HEK293 (cell line): Measurements from ENCODE around the gene SNX8.

Experiments
- BCL6B ChIP-seq: fragments of 450-650 bp; formaldehyde crosslinking; IDR thresholded peaks from 2 replicates; pipeline ENCODE4 v1.5.1; 2017; ENCODE audit warnings: missing biosample characterization, missing genetic modification characterization
- CTCF ChIP-seq: fragments of 450-650 bp; formaldehyde crosslinking; IDR thresholded peaks from 2 replicates; pipeline ENCODE4 v1.5.1; 2016; ENCODE audit warnings: missing biosample characterization, missing genetic modification characterization
- FEZF1 ChIP-seq: fragments of 450-650 bp; formaldehyde crosslinking; IDR thresholded peaks from 2 replicates; pipeline ENCODE4 v1.5.1; 2016; ENCODE audit warnings: missing biosample characterization, missing genetic modification characterization
- KLF16 ChIP-seq: fragments of 450-650 bp; formaldehyde crosslinking; IDR thresholded peaks from 2 replicates; pipeline ENCODE4 v1.5.1; 2017; ENCODE audit warnings: missing biosample characterization, missing genetic modification characterization
- MEIS1 ChIP-seq: sonication (generic); formaldehyde crosslinking; IDR thresholded peaks from 2 replicates; pipeline ENCODE4 v1.8.1; 2022; ENCODE audit warnings: missing genetic modification reagents, mild to moderate bottlenecking, borderline replicate concordance
- PATZ1 ChIP-seq: fragments of 450-650 bp; formaldehyde crosslinking; IDR thresholded peaks from 2 replicates; pipeline ENCODE4 v1.5.1; 2016; ENCODE audit warnings: missing biosample characterization, missing genetic modification characterization
- PBX3 ChIP-seq: sonication (generic); formaldehyde crosslinking; IDR thresholded peaks from 2 replicates; pipeline ENCODE4 v1.8.1; 2022; ENCODE audit warnings: mild to moderate bottlenecking, moderate library complexity, missing genetic modification reagents
- SP3 ChIP-seq: fragments of 450-650 bp; formaldehyde crosslinking; IDR thresholded peaks from 2 replicates; pipeline ENCODE4 v1.5.1; 2016; ENCODE audit warnings: missing biosample characterization, missing genetic modification characterization
- TRIM28 ChIP-seq: IDR thresholded peaks from 2 replicates; pipeline ENCODE4 v1.6.1; 2011; ENCODE audit warnings: low read length, control low read depth, borderline replicate concordance
- YY1 ChIP-seq: fragments of 450-650 bp; formaldehyde crosslinking; IDR thresholded peaks from 2 replicates; pipeline ENCODE4 v1.5.1; 2018; ENCODE audit warnings: missing biosample characterization, missing genetic modification characterization
- ZBTB11 ChIP-seq: fragments of 450-650 bp; formaldehyde crosslinking; conservative IDR thresholded peaks from 2 replicates; pipeline ENCODE4 v1.5.1; 2016; ENCODE audit warnings: low read depth, missing biosample characterization, missing genetic modification characterization
- ZBTB48 ChIP-seq: fragments of 450-650 bp; formaldehyde crosslinking; IDR thresholded peaks from 2 replicates; pipeline ENCODE4 v1.5.1; 2016; ENCODE audit warnings: missing biosample characterization, missing genetic modification characterization
- ZFP69B ChIP-seq: fragments of 450-650 bp; formaldehyde crosslinking; IDR thresholded peaks from 2 replicates; pipeline ENCODE4 v1.5.1; 2016; ENCODE audit warnings: missing biosample characterization, missing genetic modification characterization
- ZNF138 ChIP-seq: fragments of 450-650 bp; formaldehyde crosslinking; IDR thresholded peaks from 2 replicates; pipeline ENCODE4 v1.5.1; 2016; ENCODE audit warnings: missing biosample characterization, missing genetic modification characterization, borderline replicate concordance
- ZNF140 ChIP-seq: fragments of 450-650 bp; formaldehyde crosslinking; IDR thresholded peaks from 2 replicates; pipeline ENCODE4 v1.5.1; 2016; ENCODE audit warnings: missing biosample characterization, missing genetic modification characterization
- ZNF174 ChIP-seq: fragments of 450-650 bp; formaldehyde crosslinking; IDR thresholded peaks from 2 replicates; pipeline ENCODE4 v1.5.0; 2017; ENCODE audit warnings: missing biosample characterization, mild to moderate bottlenecking, missing genetic modification characterization
- ZNF175 ChIP-seq: fragments of 450-650 bp; formaldehyde crosslinking; IDR thresholded peaks from 2 replicates; pipeline ENCODE4 v1.5.1; 2016; ENCODE audit warnings: missing biosample characterization, missing genetic modification characterization
- ZNF2 ChIP-seq: fragments of 450-650 bp; formaldehyde crosslinking; IDR thresholded peaks from 2 replicates; pipeline ENCODE4 v1.5.1; 2016; ENCODE audit warnings: missing biosample characterization, missing genetic modification characterization
- ZNF354C ChIP-seq: fragments of 450-650 bp; formaldehyde crosslinking; IDR thresholded peaks from 2 replicates; pipeline ENCODE4 v1.5.1; 2016; ENCODE audit warnings: missing biosample characterization, missing genetic modification characterization, low read depth, borderline replicate concordance
- ZNF366 ChIP-seq: fragments of 450-650 bp; formaldehyde crosslinking; conservative IDR thresholded peaks from 2 replicates; pipeline ENCODE4 v1.5.1; 2016; ENCODE audit warnings: missing biosample characterization, missing genetic modification characterization
- ZNF37A ChIP-seq: fragments of 450-650 bp; IDR thresholded peaks from 2 replicates; pipeline ENCODE4 v1.5.1; 2018; ENCODE audit warnings: missing biosample characterization, missing genetic modification characterization
- ZNF433 ChIP-seq: fragments of 450-650 bp; formaldehyde crosslinking; IDR thresholded peaks from 2 replicates; pipeline ENCODE4 v1.5.1; 2016; ENCODE audit warnings: missing biosample characterization, missing genetic modification characterization, low read depth
- ZNF501 ChIP-seq: fragments of 450-650 bp; formaldehyde crosslinking; IDR thresholded peaks from 2 replicates; pipeline ENCODE4 v1.5.1; 2016; ENCODE audit warnings: missing biosample characterization, missing genetic modification characterization
- ZNF560 ChIP-seq: fragments of 450-650 bp; formaldehyde crosslinking; IDR thresholded peaks from 2 replicates; pipeline ENCODE4 v1.5.1; 2017; ENCODE audit warnings: missing biosample characterization, missing genetic modification characterization, borderline replicate concordance
- ZNF596 ChIP-seq: fragments of 450-650 bp; IDR thresholded peaks from 2 replicates; pipeline ENCODE4 v1.5.0; 2018; ENCODE audit warnings: missing biosample characterization, mild to moderate bottlenecking, missing genetic modification characterization, moderate library complexity
- ZNF610 ChIP-seq: fragments of 450-650 bp; formaldehyde crosslinking; IDR thresholded peaks from 2 replicates; pipeline ENCODE4 v1.5.1; 2016; ENCODE audit warnings: missing biosample characterization, missing genetic modification characterization, borderline replicate concordance
- ZNF621 ChIP-seq: fragments of 450-650 bp; formaldehyde crosslinking; IDR thresholded peaks from 2 replicates; pipeline ENCODE4 v1.5.1; 2017; ENCODE audit warnings: missing biosample characterization, missing genetic modification characterization
- ZNF664 ChIP-seq: fragments of 450-650 bp; formaldehyde crosslinking; IDR thresholded peaks from 2 replicates; pipeline ENCODE4 v1.5.1; 2016; ENCODE audit warnings: missing biosample characterization, missing genetic modification characterization
- ZNF701 ChIP-seq: fragments of 450-650 bp; formaldehyde crosslinking; IDR thresholded peaks from 2 replicates; pipeline ENCODE4 v1.5.1; 2016; ENCODE audit warnings: missing biosample characterization, missing genetic modification characterization
- ZNF777 ChIP-seq: fragments of 450-650 bp; formaldehyde crosslinking; IDR thresholded peaks from 2 replicates; pipeline ENCODE4 v1.5.1; 2017; ENCODE audit warnings: missing biosample characterization, missing genetic modification characterization, borderline replicate concordance
- ZNF791 ChIP-seq: fragments of 450-650 bp; formaldehyde crosslinking; IDR thresholded peaks from 2 replicates; pipeline ENCODE4 v1.5.1; 2016; ENCODE audit warnings: missing biosample characterization, missing genetic modification characterization
- ZNF792 ChIP-seq: fragments of 450-650 bp; formaldehyde crosslinking; IDR thresholded peaks from 2 replicates; pipeline ENCODE4 v1.5.1; 2016; ENCODE audit warnings: missing biosample characterization, missing genetic modification characterization

Gene SNX8

GRCh38 chr7:2232766-2233520 is 81.3 kb downstream of the SNX8 start, which contains the start of gene MAD1L1 (continued):
- TF ChIP-seq ZNF37A (tag by site-specific recombination), result no peak
- TF ChIP-seq ZNF2 (tag by site-specific recombination), result peak; percentile 88
- TF ChIP-seq ZNF792 (tag by site-specific recombination), result no peak
- TF ChIP-seq ZNF610 (tag by site-specific recombination), result 0 out of 2 replicates have a peak, but pooled peaks have one; percentile 58
- no peak for TF ChIP-seq ZNF777
- TF ChIP-seq ZNF138 (tag by site-specific recombination), result no peak
- no peak; the same call in 1 of the 2 replicates for TF ChIP-seq MEIS1
- TF ChIP-seq ZBTB48 (tag by site-specific recombination), result peak; percentile 82
- TF ChIP-seq ZBTB11 (tag by site-specific recombination), result peak; percentile 81
- TF ChIP-seq BCL6B (tag by site-specific recombination), result no peak
- TF ChIP-seq ZNF664 (tag by site-specific recombination), result no peak
- TF ChIP-seq ZNF140 (tag by site-specific recombination), result no peak
- TF ChIP-seq PBX3, result no peak
- no peak for TF ChIP-seq FEZF1 (tag by site-specific recombination)
- no peak for TF ChIP-seq ZNF366 (tag by site-specific recombination)
- no peak for TF ChIP-seq CTCF (tag by site-specific recombination)
- no peak for TF ChIP-seq ZNF175 (tag by site-specific recombination)
- no peak for TF ChIP-seq SP3 (tag by site-specific recombination)
- no peak for TF ChIP-seq ZNF596 (tag by site-specific recombination)
- no peak for TF ChIP-seq TRIM28
- peak; percentile 64; the same call in 1 of the 2 replicates for TF ChIP-seq ZNF501 (tag by site-specific recombination)
- TF ChIP-seq PATZ1 (tag by site-specific recombination), result peak; percentile 73
- no peak for TF ChIP-seq ZNF354C (tag by site-specific recombination)
- no peak for TF ChIP-seq ZNF560 (tag by site-specific recombination)
- TF ChIP-seq YY1 (tag by site-specific recombination), result no peak
- TF ChIP-seq ZNF701 (tag by site-specific recombination), result no peak
- no peak for TF ChIP-seq ZNF174 (tag by site-specific recombination)
- no peak for TF ChIP-seq ZNF791 (tag by site-specific recombination)
- no peak for TF ChIP-seq ZNF621 (tag by site-specific recombination)
- peak; percentile 46; the same call in 1 of the 2 replicates for TF ChIP-seq ZFP69B
- no peak for TF ChIP-seq ZNF433 (tag by site-specific recombination)
- TF ChIP-seq KLF16 (tag by site-specific recombination), result peak; percentile 72
